Endothelial cell of umbilical vein (primary cell): ENCODE data around the gene ABTB2. TPM values are rescaled to one million over a fixed set of nuclear protein-coding genes. Genes with fewer than 3 reads are reported as not detected.

Experiments
- BruUV-seq: library from RNA; stranded (reverse); fragments of 400-500 nt; replicated peaks from 2 replicates; lab custom pipeline; 2021; lab: Mats Ljungman, UMichigan
- CTCF ChIA-PET: fragments of 300-600, 350-600 bp; sonication (Branson Sonifier 250); formaldehyde crosslinking; loops from one replicate; lab custom pipeline; 2021; ENCODE audit warnings: antibody characterized with exemption, inconsistent platforms; lab: Charles Lee
- POLR2A ChIA-PET: fragments of 300-600, 350-600 bp; sonication (Branson Sonifier 250); formaldehyde crosslinking; loops from one replicate; lab custom pipeline; 2021; ENCODE audit warnings: antibody characterized with exemption, inconsistent platforms; lab: Charles Lee
- DNase-seq: peaks from one replicate; pipeline ENCODE4 v3.0.0-alpha.2; 2011; ENCODE audit warnings: low read depth, low spot score
- FAIRE-seq: peaks from 2 replicates; lab custom pipeline; 2011; peaks lifted over from hg19 to GRCh38; lab: Jason Lieb, UNC
- H2AFZ ChIP-seq: 2 replicates; pipeline ENCODE4 v1.6.0; 2012; ENCODE audit warnings: low read depth, low read length, control low read depth, inconsistent platforms
- H3K27ac ChIP-seq: 2 replicates; pipeline ENCODE4 v1.5.1; 2011; ENCODE audit warnings: low read depth, mild to moderate bottlenecking, control low read depth, low read length, moderate library complexity; ENCODE audit not compliant: insufficient read depth
- H3K27me3 ChIP-seq, 2 experiments: 2 replicates each; pipeline versions ENCODE4 v1.6.0 to v1.6.1; 2011; ENCODE audit warnings: low read length in 2 of 2, mixed read lengths in 1 of 2; ENCODE audit not compliant: control insufficient read depth in 2 of 2, insufficient read depth in 2 of 2
- H3K36me3 ChIP-seq, 2 experiments: 2 replicates in 1 of 2; 3 replicates in 1 of 2; pipeline ENCODE4 v1.5.1; 2011; ENCODE audit warnings: low read length in 2 of 2, mild to moderate bottlenecking in 1 of 2, moderate library complexity in 1 of 2; ENCODE audit not compliant: control insufficient read depth in 2 of 2, insufficient read depth in 2 of 2; ENCODE audit errors: extremely low read depth in 1 of 2
- H3K4me1 ChIP-seq: 3 replicates; pipeline ENCODE4 v1.5.1; 2011; ENCODE audit warnings: mild to moderate bottlenecking, low read length; ENCODE audit not compliant: control insufficient read depth, insufficient read depth; ENCODE audit errors: extremely low read depth
- H3K4me2 ChIP-seq: 2 replicates; pipeline ENCODE4 v1.6.1; 2011; ENCODE audit warnings: low read length, control low read depth, mixed read lengths; ENCODE audit not compliant: insufficient read depth
- H3K4me3 ChIP-seq, 3 experiments: fragments of 200-600 bp in 1 of 3; sonication (generic), shearing (Covaris generic) in 1 of 3; replicated peaks in 1 of 3; 2 replicates each; pipeline ENCODE4 v1.5.1; 2011 to 2016; ENCODE audit warnings: control low read depth in 3 of 3, low read length in 3 of 3, mild to moderate bottlenecking in 2 of 3, inconsistent platforms in 1 of 3, low read depth in 1 of 3, moderate library complexity in 1 of 3; ENCODE audit not compliant: insufficient read depth in 1 of 3
- H3K79me2 ChIP-seq: 2 replicates; pipeline ENCODE4 v1.6.0; 2012; ENCODE audit warnings: low read length, inconsistent platforms; ENCODE audit not compliant: control insufficient read depth, insufficient read depth
- H3K9ac ChIP-seq: replicated peaks from 2 replicates; pipeline ENCODE3; 2011; ENCODE audit warnings: low read length, control low read depth; ENCODE audit not compliant: insufficient read depth; ENCODE audit errors: extremely low read depth
- H3K9me1 ChIP-seq: replicated peaks from 3 replicates; pipeline ENCODE4 v1.6.0; 2011; ENCODE audit warnings: mild to moderate bottlenecking, low read length; ENCODE audit not compliant: control insufficient read depth, insufficient read depth; ENCODE audit errors: extremely low read depth
- H3K9me3 ChIP-seq: replicated peaks from 2 replicates; pipeline ENCODE4 v1.5.1; 2012; ENCODE audit warnings: low read length, inconsistent platforms; ENCODE audit not compliant: control insufficient read depth, insufficient read depth
- H4K20me1 ChIP-seq: replicated peaks from 2 replicates; pipeline ENCODE3; 2011; ENCODE audit warnings: mild to moderate bottlenecking, low read length; ENCODE audit not compliant: control insufficient read depth, insufficient read depth; ENCODE audit errors: extremely low read depth
- EZH2 ChIP-seq: IDR thresholded peaks from 2 replicates; pipeline ENCODE4 v1.6.1; 2012; ENCODE audit warnings: borderline replicate concordance, low read depth, mild to moderate bottlenecking, moderate library complexity, low read length, inconsistent platforms; ENCODE audit not compliant: severe bottlenecking
- FOS ChIP-seq: IDR thresholded peaks from 2 replicates; pipeline ENCODE4 v1.6.1; 2011; ENCODE audit warnings: mild to moderate bottlenecking, low read length, moderate library complexity, borderline replicate concordance; ENCODE audit not compliant: insufficient read depth
- GATA2 ChIP-seq: IDR thresholded peaks from 2 replicates; pipeline ENCODE4 v1.7.0; 2011; ENCODE audit warnings: low read depth, mild to moderate bottlenecking, moderate library complexity, mixed read lengths, low read length; ENCODE audit not compliant: insufficient read length, insufficient read depth
- JUN ChIP-seq: IDR thresholded peaks from 2 replicates; pipeline ENCODE4 v1.6.1; 2011; ENCODE audit warnings: borderline replicate concordance, low read depth; ENCODE audit not compliant: insufficient read length, insufficient read depth
- MYC ChIP-seq: IDR thresholded peaks from one replicate; pipeline ENCODE4 v1.6.1; 2011; ENCODE audit warnings: mild to moderate bottlenecking, low read depth, low read length
- POLR2A ChIP-seq: IDR thresholded peaks from 2 replicates; pipeline ENCODE4 v1.6.1; 2012; ENCODE audit warnings: low read depth, mild to moderate bottlenecking, control low read depth, low read length
- POLR2AphosphoS5 ChIP-seq: IDR thresholded peaks from 2 replicates; pipeline ENCODE4 v1.6.1; 2012; ENCODE audit warnings: low read depth, mild to moderate bottlenecking, control low read depth, low read length, moderate library complexity; ENCODE audit not compliant: insufficient read depth
- dilution Hi-C: fragments of 300-500 bp; cut with MboI; formaldehyde crosslinking; loops from one replicate; pipeline ENCODE4 v1.15.0; 2019; ENCODE audit warnings: low sequenced_read_pairs; ENCODE audit not compliant: extremely low pct_ligation_motif_present
- intact Hi-C: fragments of 100-400 bp; cut with micrococcal nuclease; formaldehyde crosslinking; loops from one replicate; pipeline ENCODE4 v1.10.0; 2022
- polyA plus RNA-seq, 4 experiments: library from polyadenylated mRNA; depleted of rRNA in 3 of 4; stranded (reverse) in 3 of 4; unstranded in 1 of 4; fragments of >200 nt; gene quantifications; 2 replicates each; pipeline versions ENCODE4 v1.2.1 to v1.2.3, GENCODE V29; 2011 to 2012; ENCODE audit warnings: missing spikeins in 1 of 4
- total RNA-seq: library from RNA; stranded (reverse); gene quantifications from 2 replicates; pipeline ENCODE4 v1.2.3, GENCODE V29; 2021
- TF ChIP-seq, protein P1 (sequence below), 2 donors: IDR thresholded peaks; 1 replicate in 1 of 2; 2 replicates in 1 of 2; pipeline ENCODE4 v1.5.1; 2011; ENCODE audit warnings: low read length in 2 of 2, mild to moderate bottlenecking in 2 of 2, moderate library complexity in 2 of 2, control low read depth in 1 of 2, inconsistent platforms in 1 of 2, low read depth in 1 of 2; ENCODE audit not compliant: insufficient read depth in 1 of 2; ENCODE audit errors: extremely low read depth in 1 of 2
- TF ChIP-seq, protein P2 (sequence below): IDR thresholded peaks from 2 replicates; pipeline ENCODE4 v1.6.1; 2011; ENCODE audit not compliant: insufficient read depth, insufficient read length

ABTB2 gene
- total and polyA plus RNA-seq, 2 donors (not counting 3 experiments of a cell fraction or from before 2014, with no cell fraction given) = 0.11 to 0.14 TPM

DNA sequence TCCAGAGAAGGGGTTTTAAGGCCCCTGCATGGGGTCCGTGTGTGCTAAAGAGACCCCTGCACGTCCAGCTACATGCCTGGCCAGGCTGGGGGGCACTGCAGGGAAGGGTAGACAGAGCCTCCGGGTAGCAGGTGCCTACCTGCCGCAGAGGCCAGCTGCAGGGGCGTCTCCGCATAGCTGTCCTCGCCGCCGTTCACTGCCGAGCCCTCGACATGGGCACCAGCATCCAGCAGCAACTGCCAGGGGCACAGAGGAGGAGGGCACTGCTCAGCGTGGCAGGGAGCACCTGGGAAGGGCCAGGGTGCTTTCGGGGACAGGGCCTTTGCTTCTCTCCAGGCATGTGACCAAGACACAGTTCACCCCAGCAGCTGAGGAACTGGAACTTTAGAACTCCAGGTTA is 192.7 kb downstream of the ABTB2 start:
- intact Hi-C loops (no loop called here), dilution Hi-C loops (no loop called here)
- no peak overlapping the region for H3K27ac ChIP-seq
- no peaks in the 10 kb centered on the region for H3K79me2 ChIP-seq
- no peak overlapping the region for H3K4me2 ChIP-seq
- no peaks in the 10 kb centered on the region for H4K20me1 ChIP-seq
- no peaks in the 10 kb centered on the region for H3K36me3 ChIP-seq
- H3K4me1 ChIP-seq = peaks cover 3% of the 10 kb centered on the region
- no peak overlapping the region for H3K9ac ChIP-seq
- no peaks in the 10 kb centered on the region for H3K27me3 ChIP-seq
- no TSS peak for BruUV-seq
- ChIA-PET CTCF (interaction anchor here (1.9 kb wide), 1 partner anchor 9 kb away, joined by 6 read pairs; no protein-coding TSS in a partner anchor), POLR2A (no interaction called here)
- H3K4me3 ChIP-seq = no peak overlapping the region
- DNase-seq = no peak
- no peaks in the 10 kb centered on the region for H3K9me1 ChIP-seq
- H3K9me3 ChIP-seq = no peaks in the 10 kb centered on the region
- TF ChIP-seq EZH2 = no peak
- FAIRE-seq = no peak
- H2AFZ ChIP-seq = no peak overlapping the region

DNA sequence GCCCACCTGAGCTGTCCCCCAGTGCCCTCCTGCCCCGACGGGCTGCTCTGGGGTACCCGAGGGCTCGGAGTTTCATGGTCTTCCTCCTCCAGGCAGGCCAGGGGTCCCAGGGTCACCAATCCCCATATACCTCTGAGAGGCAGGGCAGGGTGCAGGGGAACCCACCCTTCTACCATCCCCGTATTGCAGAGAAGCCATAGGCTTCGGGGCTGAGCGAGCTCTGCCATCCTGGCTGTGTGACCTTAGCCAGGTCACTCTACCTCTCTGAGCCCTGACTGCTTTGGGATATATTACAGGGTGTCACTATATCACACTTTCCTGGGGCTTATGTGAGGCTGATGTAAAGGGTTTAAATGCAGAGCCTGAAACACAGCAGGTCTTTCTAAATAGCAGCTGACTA is 195.0 kb downstream of the ABTB2 start:
- H3K79me2 ChIP-seq = no peaks in the 10 kb centered on the region
- H3K27ac ChIP-seq = no peak overlapping the region
- H3K4me2 ChIP-seq = no peak overlapping the region
- no peaks in the 10 kb centered on the region for H3K4me1 ChIP-seq
- DNase-seq (no peak), FAIRE-seq (no peak)
- ChIA-PET CTCF (no interaction called here), POLR2A (no interaction called here)
- dilution Hi-C loops = no loop called here
- no TSS peak for BruUV-seq
- intact Hi-C loops = no loop called here
- H4K20me1 ChIP-seq = no peaks in the 10 kb centered on the region
- no peaks in the 10 kb centered on the region for H3K27me3 ChIP-seq
- H3K9me3 ChIP-seq = no peaks in the 10 kb centered on the region
- H2AFZ ChIP-seq = no peak overlapping the region
- H3K4me3 ChIP-seq = no peak overlapping the region
- H3K9me1 ChIP-seq = no peaks in the 10 kb centered on the region
- no peak overlapping the region for H3K9ac ChIP-seq
- no peak for TF ChIP-seq EZH2
- TF ChIP-seq POLR2A = no peak
- no peak for TF ChIP-seq GATA2
- TF ChIP-seq, protein P1, sequence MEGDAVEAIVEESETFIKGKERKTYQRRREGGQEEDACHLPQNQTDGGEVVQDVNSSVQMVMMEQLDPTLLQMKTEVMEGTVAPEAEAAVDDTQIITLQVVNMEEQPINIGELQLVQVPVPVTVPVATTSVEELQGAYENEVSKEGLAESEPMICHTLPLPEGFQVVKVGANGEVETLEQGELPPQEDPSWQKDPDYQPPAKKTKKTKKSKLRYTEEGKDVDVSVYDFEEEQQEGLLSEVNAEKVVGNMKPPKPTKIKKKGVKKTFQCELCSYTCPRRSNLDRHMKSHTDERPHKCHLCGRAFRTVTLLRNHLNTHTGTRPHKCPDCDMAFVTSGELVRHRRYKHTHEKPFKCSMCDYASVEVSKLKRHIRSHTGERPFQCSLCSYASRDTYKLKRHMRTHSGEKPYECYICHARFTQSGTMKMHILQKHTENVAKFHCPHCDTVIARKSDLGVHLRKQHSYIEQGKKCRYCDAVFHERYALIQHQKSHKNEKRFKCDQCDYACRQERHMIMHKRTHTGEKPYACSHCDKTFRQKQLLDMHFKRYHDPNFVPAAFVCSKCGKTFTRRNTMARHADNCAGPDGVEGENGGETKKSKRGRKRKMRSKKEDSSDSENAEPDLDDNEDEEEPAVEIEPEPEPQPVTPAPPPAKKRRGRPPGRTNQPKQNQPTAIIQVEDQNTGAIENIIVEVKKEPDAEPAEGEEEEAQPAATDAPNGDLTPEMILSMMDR (IDR thresholded peaks at IDR 0.05; ENCODE audit: extremely low read depth in 1 of 2, insufficient read depth in 1 of 2, low read depth in 1 of 2, low read length in 2 of 2) = no peak
- TF ChIP-seq FOS = no peak
- TF ChIP-seq JUN = no peak
- TF ChIP-seq POLR2AphosphoS5 = no peak
- TF ChIP-seq, protein P2, sequence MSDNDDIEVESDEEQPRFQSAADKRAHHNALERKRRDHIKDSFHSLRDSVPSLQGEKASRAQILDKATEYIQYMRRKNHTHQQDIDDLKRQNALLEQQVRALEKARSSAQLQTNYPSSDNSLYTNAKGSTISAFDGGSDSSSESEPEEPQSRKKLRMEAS = no peak
- no peak for TF ChIP-seq MYC
- no peaks in the 10 kb centered on the region for H3K36me3 ChIP-seq
